Keratinocyte (primary cell): ENCODE measurements around the gene C10orf71. TPM values are rescaled to one million over a fixed set of nuclear protein-coding genes. Genes with fewer than 3 reads are reported as not detected.

Experiments
- DNase-seq: peaks from one replicate; pipeline ENCODE4 v3.0.0-alpha.2; 2011; ENCODE audit warnings: low read depth, missing footprints, low spot score
- FAIRE-seq: peaks from 2 replicates; lab custom pipeline; 2011; peaks lifted over from hg19 to GRCh38; lab: Jason Lieb, UNC
- H2AFZ ChIP-seq: 2 replicates; pipeline ENCODE4 v1.6.0; 2012; ENCODE audit warnings: low read length, control low read depth, inconsistent platforms; ENCODE audit not compliant: control insufficient read depth
- H3K27ac ChIP-seq: 2 replicates; pipeline ENCODE4 v1.5.1; 2011; ENCODE audit warnings: low read length; ENCODE audit not compliant: control insufficient read depth, insufficient read depth
- H3K27me3 ChIP-seq: 3 replicates; pipeline ENCODE4 v1.6.0; 2011; ENCODE audit warnings: low read length; ENCODE audit not compliant: control insufficient read depth, insufficient read depth; ENCODE audit errors: extremely low read depth
- H3K36me3 ChIP-seq, 2 experiments: 2 replicates in 1 of 2; 3 replicates in 1 of 2; pipeline ENCODE4 v1.5.1; 2011; ENCODE audit warnings: low read length in 2 of 2, mild to moderate bottlenecking in 1 of 2; ENCODE audit not compliant: control insufficient read depth in 2 of 2, insufficient read depth in 2 of 2; ENCODE audit errors: extremely low read depth in 1 of 2
- H3K4me1 ChIP-seq: 3 replicates; pipeline ENCODE4 v1.5.1; 2011; ENCODE audit warnings: low read length; ENCODE audit not compliant: control insufficient read depth, insufficient read depth; ENCODE audit errors: extremely low read depth
- H3K4me2 ChIP-seq: 3 replicates; pipeline ENCODE4 v1.6.0; 2011; ENCODE audit warnings: low read depth, low read length; ENCODE audit not compliant: control insufficient read depth, insufficient read depth; ENCODE audit errors: extremely low read depth
- H3K4me3 ChIP-seq, 3 experiments: fragments of 200-600 bp in 1 of 3; sonication (generic) in 1 of 3; 2 replicates in 2 of 3; 3 replicates in 1 of 3; pipeline ENCODE4 v1.5.1; 2011 to 2016; ENCODE audit warnings: low read length in 3 of 3, mild to moderate bottlenecking in 3 of 3, control low read depth in 2 of 3, inconsistent platforms in 1 of 3, low read depth in 1 of 3, mixed read lengths in 1 of 3, mixed run types in 1 of 3, moderate library complexity in 1 of 3; ENCODE audit not compliant: control insufficient read depth in 2 of 3, insufficient read depth in 2 of 3; ENCODE audit errors: extremely low read depth in 1 of 3
- H3K79me2 ChIP-seq: 2 replicates; pipeline ENCODE4 v1.6.0; 2012; ENCODE audit warnings: low read length; ENCODE audit not compliant: control insufficient read depth, insufficient read depth
- H3K9ac ChIP-seq: 3 replicates; pipeline ENCODE4 v1.6.0; 2011; ENCODE audit warnings: low read length; ENCODE audit not compliant: control insufficient read depth, insufficient read depth; ENCODE audit errors: extremely low read depth
- H3K9me1 ChIP-seq: 3 replicates; pipeline ENCODE4 v1.6.0; 2011; ENCODE audit warnings: low read length; ENCODE audit not compliant: control insufficient read depth, insufficient read depth; ENCODE audit errors: extremely low read depth
- H3K9me3 ChIP-seq: 2 replicates; pipeline ENCODE4 v1.5.1; 2012; ENCODE audit warnings: low read depth, low read length; ENCODE audit not compliant: control insufficient read depth
- H4K20me1 ChIP-seq: 3 replicates; pipeline ENCODE4 v1.6.0; 2011; ENCODE audit warnings: low read length; ENCODE audit not compliant: control insufficient read depth, insufficient read depth; ENCODE audit errors: extremely low read depth
- EZH2 ChIP-seq: IDR thresholded peaks from one replicate; pipeline ENCODE4 v1.6.1; 2012; ENCODE audit warnings: inconsistent platforms, mild to moderate bottlenecking, low read length, moderate library complexity
- dilution Hi-C: fragments of 300-500 bp; cut with MboI; formaldehyde crosslinking; loops from one replicate; pipeline ENCODE4 v1.7.0; 2020; ENCODE audit warnings: low sequenced_read_pairs; ENCODE audit not compliant: extremely low pct_ligation_motif_present
- polyA plus RNA-seq, 5 experiments: library from polyadenylated mRNA; depleted of rRNA in 3 of 5; stranded (reverse) in 3 of 5; stranded (forward) in 1 of 5; unstranded in 1 of 5; fragments of >200 nt; gene quantifications; 1 replicate in 1 of 5; 2 replicates in 3 of 5; 3 replicates in 1 of 5; pipeline versions ENCODE4 v1.2.1 to v1.2.3, GENCODE V29; 2011 to 2012; ENCODE audit warnings: missing spikeins in 2 of 5, low read depth in 1 of 5, low replicate concordance in 1 of 5
- TF ChIP-seq, protein P1 (sequence below), 3 experiments: IDR thresholded peaks in 1 of 3; conservative IDR thresholded peaks in 1 of 3; optimal IDR thresholded peaks in 1 of 3; 2 replicates in 2 of 3; 3 replicates in 1 of 3; pipeline versions ENCODE3 to v1.5.1; 2011; ENCODE audit warnings: low read length in 3 of 3, mild to moderate bottlenecking in 3 of 3, moderate library complexity in 2 of 3, control low read depth in 1 of 3, inconsistent platforms in 1 of 3; ENCODE audit not compliant: insufficient read depth in 2 of 3; ENCODE audit errors: extremely low read depth in 1 of 3

Gene C10orf71
- polyA plus RNA-seq, 1 donor (not counting 4 experiments of a cell fraction or from before 2014, with no cell fraction given): not detected

- no peak for TF ChIP-seq EZH2
- TF ChIP-seq, protein P1, sequence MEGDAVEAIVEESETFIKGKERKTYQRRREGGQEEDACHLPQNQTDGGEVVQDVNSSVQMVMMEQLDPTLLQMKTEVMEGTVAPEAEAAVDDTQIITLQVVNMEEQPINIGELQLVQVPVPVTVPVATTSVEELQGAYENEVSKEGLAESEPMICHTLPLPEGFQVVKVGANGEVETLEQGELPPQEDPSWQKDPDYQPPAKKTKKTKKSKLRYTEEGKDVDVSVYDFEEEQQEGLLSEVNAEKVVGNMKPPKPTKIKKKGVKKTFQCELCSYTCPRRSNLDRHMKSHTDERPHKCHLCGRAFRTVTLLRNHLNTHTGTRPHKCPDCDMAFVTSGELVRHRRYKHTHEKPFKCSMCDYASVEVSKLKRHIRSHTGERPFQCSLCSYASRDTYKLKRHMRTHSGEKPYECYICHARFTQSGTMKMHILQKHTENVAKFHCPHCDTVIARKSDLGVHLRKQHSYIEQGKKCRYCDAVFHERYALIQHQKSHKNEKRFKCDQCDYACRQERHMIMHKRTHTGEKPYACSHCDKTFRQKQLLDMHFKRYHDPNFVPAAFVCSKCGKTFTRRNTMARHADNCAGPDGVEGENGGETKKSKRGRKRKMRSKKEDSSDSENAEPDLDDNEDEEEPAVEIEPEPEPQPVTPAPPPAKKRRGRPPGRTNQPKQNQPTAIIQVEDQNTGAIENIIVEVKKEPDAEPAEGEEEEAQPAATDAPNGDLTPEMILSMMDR (optimal IDR thresholded peaks at IDR 0.05 in 1 of 3, IDR thresholded peaks at IDR 0.05 in 1 of 3, conservative IDR thresholded peaks at IDR 0.05 in 1 of 3; ENCODE audit: extremely low read depth in 1 of 3, insufficient read depth in 2 of 3, low read length in 3 of 3): no peak
- no peaks in the 10 kb centered on the region for H3K79me2 ChIP-seq
- no peaks in the 10 kb centered on the region for H3K36me3 ChIP-seq
- no peak overlapping the region for H3K9ac ChIP-seq
- H4K20me1 ChIP-seq: no peaks in the 10 kb centered on the region
- H3K9me3 ChIP-seq: no peaks in the 10 kb centered on the region
- dilution Hi-C loops: no loop called here
- H3K4me3 ChIP-seq: no peak overlapping the region
- no peaks in the 10 kb centered on the region for H3K9me1 ChIP-seq
- DNase-seq (no peak), FAIRE-seq (no peak)
- H3K27ac ChIP-seq: no peak overlapping the region
- no peaks in the 10 kb centered on the region for H3K4me1 ChIP-seq
- no peak overlapping the region for H2AFZ ChIP-seq
- H3K4me2 ChIP-seq: no peak overlapping the region
- H3K27me3 ChIP-seq: no peaks in the 10 kb centered on the region
Observed at GRCh38 chr10:49272251-49273081, 26.5 kb upstream of the C10orf71 start.

GRCh38 chr10:49273082-49273465, 25.9 kb upstream of the C10orf71 start:
- no peaks in the 10 kb centered on the region for H3K9me3 ChIP-seq
- no peak overlapping the region for H3K4me2 ChIP-seq
- no peaks in the 10 kb centered on the region for H3K9me1 ChIP-seq
- no peaks in the 10 kb centered on the region for H3K79me2 ChIP-seq
- FAIRE-seq (no peak), DNase-seq (no peak)
- TF ChIP-seq EZH2: no peak
- H3K9ac ChIP-seq: no peak overlapping the region
- H2AFZ ChIP-seq: no peak overlapping the region
- dilution Hi-C loops: no loop called here
- H4K20me1 ChIP-seq: no peaks in the 10 kb centered on the region
- no peak overlapping the region for H3K4me3 ChIP-seq
- H3K36me3 ChIP-seq: no peaks in the 10 kb centered on the region
- no peaks in the 10 kb centered on the region for H3K4me1 ChIP-seq
- no peak overlapping the region for H3K27ac ChIP-seq
- no peaks in the 10 kb centered on the region for H3K27me3 ChIP-seq
